HG03354 (cell line): ENCODE data around the gene TMCC2.

ENCODE experiments used
- ATAC-seq: cut with Tn5 transposase; IDR thresholded peaks from one replicate; pipeline ENCODE4 v1.9.1; 2021; ENCODE audit warnings: mild to moderate bottlenecking; ENCODE audit not compliant: unreplicated experiment, poor library complexity, severe bottlenecking

Gene TMCC2

GRCh38 chr1:205237526-205238484 is 10.1 kb downstream of the TMCC2 start:
- no peak for ATAC-seq

- no peak for ATAC-seq
These were observed 11.3 kb downstream of the TMCC2 start for GRCh38 chr1:205239078-205239477.

- ATAC-seq, result no peak
These were observed 12.4 kb downstream of the TMCC2 start for GRCh38 chr1:205240118-205240517.

- ATAC-seq, result no peak
These were observed 12.8 kb downstream of the TMCC2 start for GRCh38 chr1:205240569-205240968.

- no peak for ATAC-seq
These were observed 13.8 kb downstream of the TMCC2 start for GRCh38 chr1:205241366-205242030.

- ATAC-seq, result no peak
These were observed 15.8 kb downstream of the TMCC2 start for GRCh38 chr1:205243350-205244191.

- ATAC-seq, result no peak
These were observed 16.6 kb downstream of the TMCC2 start for GRCh38 chr1:205244384-205244783.

GRCh38 chr1:205245096-205245495 is 17.4 kb downstream of the TMCC2 start:
- no peak for ATAC-seq

- ATAC-seq, result no peak
These were observed 18.8 kb downstream of the TMCC2 start for GRCh38 chr1:205246351-205247119.

GRCh38 chr1:205247130-205247921 is 19.6 kb downstream of the TMCC2 start:
- ATAC-seq, result no peak

- ATAC-seq, result no peak
These were observed 21.3 kb downstream of the TMCC2 start for GRCh38 chr1:205248793-205249601.

GRCh38 chr1:205249651-205250050 is 21.9 kb downstream of the TMCC2 start:
- ATAC-seq, result no peak

GRCh38 chr1:205250699-205251098 is 23.0 kb downstream of the TMCC2 start:
- no peak for ATAC-seq

GRCh38 chr1:205251576-205251975 is 23.8 kb downstream of the TMCC2 start:
- ATAC-seq, result no peak

GRCh38 chr1:205255941-205256780 is 28.4 kb downstream of the TMCC2 start:
- peak; percentile 64 for ATAC-seq

- no peak for ATAC-seq
These were observed 29.3 kb downstream of the TMCC2 start for GRCh38 chr1:205256951-205257625.
